HG03565 (cell line): ENCODE measurements around the gene HAO1.
A peak's percentile ranks its signal among the peaks of the same experiment; 100 is the strongest.

Source experiments
- ATAC-seq: cut with Tn5 transposase; IDR thresholded peaks from one replicate; pipeline ENCODE4 v1.9.1; 2021; ENCODE audit warnings: mild to moderate bottlenecking, moderate library complexity; ENCODE audit not compliant: unreplicated experiment

Gene HAO1

DNA sequence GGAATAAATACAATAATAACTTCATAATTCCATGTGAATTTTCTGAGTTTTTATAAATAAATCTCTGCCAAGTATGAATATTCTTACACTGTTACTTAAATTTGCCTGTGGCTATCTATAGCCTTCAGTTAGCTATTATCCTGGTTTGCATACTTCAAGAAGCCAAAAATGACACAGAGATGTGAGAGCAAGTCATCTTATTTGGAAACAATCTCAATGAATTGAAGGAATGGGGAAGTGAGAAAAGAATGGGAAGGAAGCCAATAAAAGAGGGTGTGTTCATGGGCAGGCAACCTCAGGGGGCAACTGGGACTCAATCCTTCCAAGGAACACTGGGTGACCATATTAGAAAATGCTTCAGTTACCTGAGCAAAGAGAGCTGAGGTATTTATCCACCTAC, 9.9 kb downstream of the HAO1 start:
- ATAC-seq = no peak

- no peak for ATAC-seq
These were observed 13.5 kb downstream of the HAO1 start for GRCh38 chr20:7926767-7927166.

DNA sequence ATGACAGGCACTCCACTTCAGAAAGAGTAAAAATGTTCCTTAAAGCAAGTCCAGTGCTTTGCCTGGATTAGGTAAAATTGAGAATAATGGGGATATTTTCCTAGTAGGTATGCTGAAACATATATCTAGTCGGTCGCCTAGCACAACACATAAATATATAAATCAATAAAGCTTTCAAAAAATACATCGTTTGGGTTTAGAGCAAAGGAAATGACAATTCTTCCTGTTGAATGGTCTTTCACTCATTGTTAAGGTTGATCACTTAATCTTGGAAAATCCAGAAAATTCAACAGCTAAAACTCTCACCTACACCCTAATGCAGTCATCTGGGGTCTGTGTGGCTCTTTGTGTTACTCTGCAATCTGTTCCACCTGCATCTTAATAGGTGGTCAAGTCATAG, 13.9 kb downstream of the HAO1 start:
- no peak for ATAC-seq

DNA sequence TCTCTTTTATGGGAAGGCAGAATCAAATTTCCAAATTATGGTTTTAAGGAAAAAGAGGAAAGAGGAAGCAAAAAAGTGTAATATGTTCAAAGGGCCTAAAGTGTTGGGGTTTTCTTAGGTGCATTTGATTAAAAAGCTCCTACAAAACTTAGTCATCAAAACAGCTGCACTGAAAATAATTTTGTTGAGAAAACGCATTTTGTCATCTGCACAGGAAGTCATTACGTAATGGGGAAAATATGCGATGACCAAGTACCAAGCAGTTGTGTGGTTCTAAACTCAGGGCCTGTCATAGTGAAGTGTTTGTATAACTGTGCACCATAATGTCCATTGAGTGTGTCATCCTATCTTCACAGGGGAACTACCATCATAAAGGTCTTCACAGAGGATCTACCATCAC, 15.6 kb downstream of the HAO1 start:
- peak; percentile 66 for ATAC-seq

DNA sequence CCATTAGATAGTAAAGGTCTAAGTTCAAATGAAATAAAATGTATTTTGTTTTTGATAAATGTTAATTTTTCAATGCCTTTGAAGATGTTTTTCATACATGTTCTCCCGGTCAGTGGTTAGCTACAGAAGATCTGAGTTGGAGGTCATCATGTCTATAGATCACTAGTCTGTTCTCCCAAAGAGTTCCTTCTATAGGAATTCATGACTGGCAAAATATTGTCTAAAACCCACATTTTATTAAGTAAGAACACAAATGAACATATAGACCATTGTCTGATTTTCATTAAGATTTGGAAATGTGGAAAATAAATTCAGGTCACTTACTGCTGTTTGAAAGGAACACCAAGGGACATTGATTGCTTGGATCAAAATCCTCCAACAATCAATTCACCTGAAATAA, 23.6 kb downstream of the HAO1 start:
- no peak for ATAC-seq

DNA sequence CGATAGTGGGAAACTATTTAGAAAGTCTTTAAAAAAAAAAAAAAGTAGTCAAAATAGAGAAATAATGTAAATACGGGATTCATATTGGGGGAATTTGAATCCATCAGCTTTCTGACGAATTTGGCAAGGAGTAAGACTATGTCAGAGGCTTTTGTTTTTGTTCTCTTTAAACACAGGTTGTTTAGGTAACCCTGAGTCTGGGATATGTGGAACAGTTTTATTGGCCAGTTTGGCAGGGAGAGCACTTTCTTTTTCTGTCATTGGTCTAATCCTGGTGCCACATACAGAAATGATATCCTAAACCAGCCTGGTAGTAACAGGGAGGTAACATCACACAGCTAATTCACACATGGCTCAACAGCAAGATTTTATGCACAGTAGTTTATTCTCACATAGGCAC, 27.7 kb downstream of the HAO1 start:
- no peak for ATAC-seq

DNA sequence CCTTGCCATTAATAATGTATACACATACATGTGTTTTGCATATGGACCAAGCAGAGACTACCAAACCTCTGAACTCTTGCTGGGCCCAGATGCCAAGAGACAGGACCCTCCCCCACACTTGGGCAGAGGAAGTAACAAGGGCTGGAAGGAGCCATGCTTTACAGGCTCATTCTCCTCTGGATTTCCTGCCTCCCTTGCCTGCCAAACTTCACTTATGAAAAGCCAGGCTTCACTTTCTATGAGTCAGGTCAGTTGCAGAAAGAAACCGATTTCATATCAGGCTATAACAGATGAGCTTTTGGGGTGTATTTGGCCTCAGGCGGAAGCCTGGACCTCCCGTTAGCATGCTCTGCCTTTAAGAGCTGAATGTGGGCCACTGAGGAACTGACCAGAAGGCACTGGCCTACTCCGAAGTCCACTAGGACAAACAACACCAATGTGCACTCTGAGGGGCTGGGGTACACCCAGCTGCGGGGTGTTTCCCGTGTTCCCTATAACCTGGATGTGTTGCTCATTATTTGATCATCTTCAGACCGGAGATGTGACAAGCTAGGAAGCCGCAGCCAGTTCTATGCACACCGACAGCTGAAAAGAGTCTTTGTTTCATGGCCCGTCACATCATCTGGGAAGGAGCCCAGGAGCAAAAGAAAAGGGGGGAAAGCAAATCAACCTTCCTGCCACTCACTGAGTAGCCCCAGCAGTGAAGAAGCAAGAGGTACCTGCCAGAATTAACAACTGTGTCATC, 28.5 kb downstream of the HAO1 start:
- no peak for ATAC-seq

GRCh38 chr20:7908905-7909304, 31.4 kb downstream of the HAO1 start:
- ATAC-seq = no peak

- ATAC-seq = no peak
These were observed 36.8 kb downstream of the HAO1 start for GRCh38 chr20:7903429-7903828.

GRCh38 chr20:7902879-7903278, 37.4 kb downstream of the HAO1 start:
- ATAC-seq = no peak

DNA sequence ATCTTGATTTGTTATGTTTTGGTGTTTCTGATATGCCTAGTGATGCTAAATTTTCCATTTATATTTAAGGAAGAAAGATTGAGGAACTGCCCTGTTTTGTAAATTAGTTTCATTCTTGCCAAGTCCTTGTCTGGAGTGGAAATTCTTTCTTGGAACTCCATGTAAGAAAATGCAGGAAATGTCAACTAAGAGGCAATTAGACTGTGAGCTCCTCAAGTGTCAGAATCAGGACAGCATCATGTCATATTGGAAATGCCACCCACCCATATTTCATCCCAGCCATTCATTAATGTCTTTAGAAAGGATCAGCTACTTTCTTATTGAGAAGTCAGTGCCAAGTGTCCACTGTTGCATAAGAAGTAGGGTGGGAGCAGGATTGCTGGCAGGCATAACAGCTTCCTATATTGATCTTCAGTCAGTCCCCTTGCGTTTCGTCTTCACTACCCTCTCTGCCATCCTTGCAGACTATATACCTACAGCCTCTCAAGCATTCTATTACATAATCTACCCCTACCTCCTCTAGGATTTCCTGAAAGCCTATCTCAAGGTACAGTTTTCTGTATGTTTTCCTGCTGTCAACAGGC, 42.4 kb downstream of the HAO1 start:
- ATAC-seq = no peak

DNA sequence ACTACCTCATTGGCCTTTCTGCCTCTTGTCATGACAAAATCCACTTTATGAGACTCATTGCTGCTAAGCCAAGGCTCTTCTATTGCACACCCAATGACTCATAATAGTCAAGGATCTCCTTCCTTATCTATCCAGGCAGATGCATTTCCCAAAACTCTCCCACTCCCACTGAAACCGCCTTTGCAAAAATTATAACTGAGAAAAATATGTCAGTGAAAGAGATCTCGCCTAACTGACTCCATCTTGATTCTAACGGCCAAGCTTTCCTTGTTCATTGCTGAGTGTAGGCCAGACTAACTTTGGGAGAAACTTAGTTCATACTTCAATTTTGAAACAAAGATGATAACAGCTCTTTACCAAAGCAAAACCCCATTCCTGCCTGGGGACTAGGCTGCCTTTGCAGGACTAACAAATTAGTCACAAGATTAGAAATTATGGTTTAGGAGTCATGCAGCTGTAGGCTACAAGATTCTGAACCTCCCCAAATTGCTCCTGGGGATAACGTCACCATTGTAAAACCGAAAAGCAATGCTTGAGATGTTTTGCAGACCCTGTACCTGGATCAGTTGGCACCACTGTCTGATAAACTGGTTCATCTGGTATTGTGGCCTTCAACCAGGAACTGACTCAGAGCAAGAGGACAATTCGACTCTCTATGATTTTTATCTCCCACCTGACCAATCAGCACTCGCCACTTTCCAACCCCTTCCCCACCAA, 47.1 kb downstream of the HAO1 start:
- no peak for ATAC-seq

DNA sequence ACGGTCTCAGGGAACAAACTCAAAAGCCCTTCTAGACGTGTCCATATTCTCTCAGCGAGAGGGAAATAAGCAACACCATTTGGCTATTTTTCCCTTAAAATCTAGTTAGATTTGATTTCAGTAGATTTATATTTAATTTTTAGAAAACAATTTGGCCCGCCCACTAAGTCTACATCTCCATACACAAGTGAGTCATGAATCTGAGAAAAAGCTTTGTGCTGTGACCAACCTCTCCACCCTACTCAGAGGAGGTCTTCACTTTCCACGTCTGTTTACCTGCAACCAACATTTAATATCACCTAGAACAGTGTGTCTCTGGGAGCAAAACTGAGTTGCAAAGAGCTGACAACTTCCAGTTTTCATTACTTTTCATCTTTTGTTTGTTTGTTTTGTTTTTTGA, 48.6 kb downstream of the HAO1 start:
- no peak for ATAC-seq

DNA sequence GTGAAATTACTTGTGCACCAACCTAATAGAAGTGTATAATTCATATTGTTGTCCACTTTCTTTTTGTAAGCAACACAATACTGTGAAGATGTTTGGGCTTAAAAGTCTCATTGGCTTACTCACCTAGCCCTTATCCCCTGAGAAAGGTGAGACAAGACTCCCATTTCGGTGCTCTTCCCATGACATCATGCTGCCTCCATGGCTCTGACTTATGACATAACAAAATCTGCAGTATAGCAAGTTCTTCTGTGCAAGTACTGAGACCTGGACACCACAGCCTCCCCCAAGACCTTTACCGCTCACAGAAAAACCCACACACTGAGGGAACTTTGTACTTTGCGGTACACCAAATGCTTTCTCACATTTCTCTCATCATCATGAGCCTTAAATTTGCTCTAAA, 50.5 kb downstream of the HAO1 start:
- ATAC-seq = no peak

DNA sequence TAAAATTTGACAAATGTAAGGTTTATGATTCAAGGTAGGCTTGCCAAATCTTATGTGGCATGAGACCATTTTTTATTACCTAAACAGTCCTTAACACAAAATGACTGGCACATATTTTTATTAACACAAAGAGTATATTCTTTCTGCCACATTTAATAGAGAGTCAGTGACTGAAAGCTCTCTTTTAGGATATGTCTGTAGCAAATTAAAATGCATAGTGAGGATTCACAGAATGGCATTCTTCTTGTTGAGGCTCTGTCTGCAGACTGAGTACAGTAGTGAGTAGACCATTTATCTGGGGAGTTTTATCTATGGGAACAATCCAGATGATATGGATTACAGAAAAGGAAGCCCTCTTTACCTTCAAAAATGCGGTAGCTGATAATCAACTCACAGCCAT, 56.5 kb downstream of the HAO1 start:
- no peak for ATAC-seq

DNA sequence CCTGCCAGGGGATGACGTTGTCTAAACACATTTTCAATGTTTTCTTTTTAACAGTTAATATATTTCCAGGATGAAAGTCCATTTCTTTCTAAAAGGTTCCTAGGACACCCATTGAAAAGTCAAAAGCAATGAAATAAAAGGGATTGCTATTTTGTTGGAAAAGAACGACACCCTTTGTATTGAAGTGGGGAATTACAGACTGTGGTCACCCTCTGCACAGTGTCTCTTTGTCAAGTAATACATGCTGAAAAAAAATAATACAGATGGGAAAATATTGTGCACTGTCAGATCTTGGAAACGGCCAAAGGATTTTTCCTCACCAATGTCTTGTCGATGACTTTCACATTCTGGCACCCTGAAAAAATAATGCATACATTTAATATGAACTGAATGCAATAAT, 56.9 kb downstream of the HAO1 start:
- ATAC-seq = no peak

- no peak for ATAC-seq
These were observed 58.2 kb downstream of the HAO1 start for GRCh38 chr20:7882076-7882475.

- ATAC-seq = no peak
These were observed 58.7 kb downstream of the HAO1 start for GRCh38 chr20:7881551-7881950.

DNA sequence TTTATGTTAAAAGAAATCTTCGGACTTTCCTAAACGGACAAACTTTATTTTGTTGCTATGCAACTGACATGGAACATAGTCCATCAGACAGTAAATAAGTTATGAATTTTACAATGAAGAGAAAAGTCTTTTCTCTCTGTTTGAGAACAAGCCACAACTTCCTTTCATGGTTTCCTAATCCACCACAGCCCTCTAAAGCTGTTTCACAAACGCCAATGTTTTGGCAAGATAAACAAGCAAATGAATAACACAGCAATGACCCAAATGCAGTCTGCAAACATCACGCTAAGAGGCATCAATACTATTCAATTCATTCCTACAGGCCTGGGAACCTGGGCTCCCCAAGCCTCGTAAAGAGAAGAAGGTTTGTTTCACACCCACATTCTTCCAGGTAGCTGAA, 60.4 kb downstream of the HAO1 start:
- no peak for ATAC-seq

DNA sequence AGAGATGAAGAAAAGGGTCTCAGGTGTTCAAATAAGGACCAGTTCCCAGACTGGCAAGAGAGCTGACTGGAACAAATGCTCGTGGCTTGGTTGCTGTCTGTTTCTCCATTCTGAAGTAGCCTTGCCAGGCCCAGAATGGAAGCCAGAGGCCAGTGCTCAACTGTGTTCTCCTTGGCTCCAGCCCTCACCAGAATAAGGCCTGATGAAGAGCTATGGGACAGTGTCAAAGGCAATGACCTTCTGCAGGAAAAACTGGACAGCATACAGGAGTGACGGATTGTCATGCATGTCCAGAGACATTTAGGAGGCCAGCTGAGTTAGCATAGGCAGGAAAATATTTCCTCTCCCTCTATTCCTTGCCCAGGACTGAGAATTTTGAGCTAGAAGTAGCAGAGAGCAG, 72.2 kb downstream of the HAO1 start:
- ATAC-seq = no peak

DNA sequence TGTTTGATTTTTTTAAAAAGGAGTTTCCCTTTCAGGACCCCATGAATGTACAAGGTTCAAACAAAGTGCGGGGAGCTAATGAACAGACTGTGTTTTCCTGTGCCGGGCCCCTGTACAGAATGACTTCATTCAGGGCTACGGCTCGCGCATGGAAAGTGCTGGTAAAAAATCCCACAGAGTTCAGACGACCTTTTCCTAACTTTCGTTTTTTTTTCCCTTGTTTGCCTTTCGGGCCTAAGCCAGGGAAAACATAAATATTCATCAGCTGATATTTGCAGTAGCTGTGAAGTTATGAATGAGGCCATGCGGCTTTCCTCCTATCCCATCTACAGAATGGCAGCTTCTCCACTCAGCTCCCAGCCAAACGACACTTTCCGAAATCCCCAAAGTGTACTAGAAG, 74.0 kb downstream of the HAO1 start:
- ATAC-seq = no peak

DNA sequence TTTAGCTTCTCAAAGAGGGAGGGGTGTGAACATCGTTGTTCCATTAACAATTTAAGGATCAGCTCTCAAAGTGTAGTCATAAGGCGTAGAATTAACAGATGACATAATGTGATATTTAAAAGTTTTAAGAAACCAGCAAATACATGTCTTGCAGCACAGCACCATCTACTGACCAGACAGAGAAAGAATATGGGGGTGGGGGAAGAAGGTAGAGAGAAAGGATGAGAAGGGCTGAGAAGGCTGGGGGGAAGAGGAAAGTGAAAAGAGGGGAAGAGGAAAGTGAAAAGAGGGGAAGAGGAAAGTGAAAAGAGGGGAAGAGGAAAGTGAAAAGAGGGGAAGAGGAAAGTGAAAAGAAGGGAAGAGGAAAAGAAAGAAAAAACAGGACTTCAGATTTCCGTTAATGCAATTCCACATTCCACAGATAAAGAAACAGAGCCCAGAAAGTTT, 80.9 kb downstream of the HAO1 start:
- ATAC-seq = peak; percentile 41
